Activated naive CD4-positive, alpha-beta T cell treated with anti-CD3 and anti-CD28 coated beads for 36 hours (primary cell): ENCODE data around the gene TP53BP2. TPM values are rescaled to one million over a fixed set of nuclear protein-coding genes. Genes with fewer than 3 reads are reported as not detected.
"Not testable (repeated sequence)": the region's sequence is repeated elsewhere in the genome, so short reads cannot be mapped to it uniquely, and the experiment has no call there.

Source experiments
- CTCF ChIA-PET: fragments of 350-600 bp; sonication (Branson Sonifier 250); formaldehyde crosslinking; loops from one replicate; lab custom pipeline; 2021; ENCODE audit warnings: antibody characterized with exemption; lab: Charles Lee
- DNase-seq: peaks from one replicate; pipeline ENCODE4 v3.0.0-alpha.2; 2020
- H3K27ac Mint-ChIP-seq: one replicate; pipeline ENCODE4 v1.8.0; 2021; ENCODE audit warnings: mild to moderate bottlenecking, mixed read lengths
- H3K27me3 Mint-ChIP-seq: one replicate; pipeline ENCODE4 v1.8.0; 2021; ENCODE audit warnings: low read depth, mixed read lengths
- H3K36me3 Mint-ChIP-seq: one replicate; pipeline ENCODE4 v1.8.0; 2021; ENCODE audit warnings: low read depth, mixed read lengths
- H3K4me1 Mint-ChIP-seq: one replicate; pipeline ENCODE4 v1.8.0; 2021; ENCODE audit warnings: low read depth, mixed read lengths
- H3K4me3 Mint-ChIP-seq: one replicate; pipeline ENCODE4 v1.8.0; 2021; ENCODE audit warnings: mild to moderate bottlenecking, moderate library complexity, mixed read lengths
- H3K9me3 Mint-ChIP-seq: one replicate; pipeline ENCODE4 v1.8.0; 2021; ENCODE audit warnings: mixed read lengths
- intact Hi-C: fragments of 100-400 bp; cut with micrococcal nuclease; formaldehyde crosslinking; loops from one replicate; pipeline ENCODE4 v1.15.1; 2023
- total RNA-seq, 2 experiments: library from RNA; stranded (reverse); gene quantifications; one replicate each; pipeline ENCODE4 v1.2.3, GENCODE V29; 2021

Gene TP53BP2
- total RNA-seq, 2 experiments from 2014 or later, result 40.8 to 44.2 TPM

DNA sequence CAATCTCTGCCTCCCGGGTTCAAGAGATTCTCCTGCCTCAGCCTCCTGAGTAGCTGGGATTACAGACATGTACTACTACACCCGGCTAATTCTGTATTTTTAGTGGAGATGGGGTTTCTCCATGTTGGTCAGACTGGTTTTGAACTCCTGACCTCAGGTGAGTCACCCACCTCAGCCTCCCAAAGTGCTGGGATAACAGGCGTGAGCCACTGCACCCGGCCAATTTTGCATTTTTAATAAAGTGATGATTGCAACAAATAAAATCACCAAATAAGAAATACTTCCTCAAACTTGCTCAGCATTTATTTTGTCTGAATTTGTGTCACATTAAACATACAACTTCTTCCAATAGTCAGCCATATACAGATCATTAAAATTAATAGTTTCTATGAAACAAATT lies 35.8 kb downstream of the TP53BP2 start:
- DNase-seq, H3K4me3 Mint-ChIP-seq, H3K27ac Mint-ChIP-seq, H3K9me3 Mint-ChIP-seq, H3K27me3 Mint-ChIP-seq: not testable (repeated sequence)
- CTCF ChIA-PET, result interaction anchor here (2.6 kb wide), 1 partner anchor 15 kb away, joined by 16 read pairs; no protein-coding TSS in a partner anchor
- Mint-ChIP-seq H3K36me3 (peaks cover 35% of the 10 kb centered on the region), H3K4me1 (peaks cover 21% of the 10 kb centered on the region)
- intact Hi-C loops, result loop anchor here (5.0 kb wide), 1 partner anchor 522 kb away; the partner anchor contains the start of gene NVL

DNA sequence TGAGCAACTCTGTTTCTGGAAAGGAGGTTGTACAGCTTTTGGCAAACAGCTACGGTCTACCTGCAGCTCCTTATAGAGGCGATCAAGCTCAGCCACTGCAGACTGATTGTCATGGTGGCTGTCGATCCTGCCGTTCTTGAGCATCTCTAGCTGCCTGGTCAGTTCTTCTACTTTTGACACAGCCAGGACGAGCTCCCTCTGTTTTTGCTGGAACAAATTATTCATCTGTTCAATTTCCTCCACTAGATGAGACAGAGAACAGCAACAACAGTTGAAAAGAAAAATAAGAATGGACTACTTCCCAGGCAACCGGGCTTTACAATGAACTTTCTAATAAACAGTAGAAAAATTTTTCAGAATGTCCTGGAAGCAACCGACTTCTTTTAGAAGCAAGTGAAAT lies 42.5 kb downstream of the TP53BP2 start:
- CTCF ChIA-PET, result interaction anchor here (0.6 to 1.4 kb wide), 5 partner anchors 8 to 262 kb away, joined by 3 to 4 read pairs (median 3); no protein-coding TSS in a partner anchor
- Mint-ChIP-seq H3K4me1 (no peaks in the 10 kb centered on the region), H3K36me3 (peaks cover 41% of the 10 kb centered on the region)

DNA sequence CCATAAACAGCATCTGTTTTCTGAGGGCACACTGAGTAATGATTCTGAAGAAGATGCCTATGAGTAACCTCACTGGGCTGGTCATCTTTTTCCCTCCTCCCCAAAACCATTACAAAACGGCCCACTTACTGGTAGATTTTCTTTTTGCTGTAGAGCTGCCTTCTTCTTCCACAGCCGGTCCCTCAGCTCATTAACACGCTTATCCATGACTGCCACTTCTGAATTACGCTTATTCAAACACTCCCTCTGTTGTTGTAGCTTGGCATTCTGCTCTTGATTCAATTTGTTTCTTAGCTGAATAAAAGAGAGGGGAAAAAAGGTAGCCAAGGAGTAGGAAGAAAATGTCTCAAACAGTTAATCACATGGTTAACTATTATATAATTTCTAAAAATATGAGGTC lies 43.1 kb downstream of the TP53BP2 start:
- CTCF ChIA-PET, result interaction anchor here (0.6 to 1.1 kb wide), 2 partner anchors 12 to 263 kb away, joined by 3 to 4 read pairs; no protein-coding TSS in a partner anchor
- no peaks in the 10 kb centered on the region for H3K9me3 Mint-ChIP-seq
- H3K36me3 Mint-ChIP-seq, result peaks cover 43% of the 10 kb centered on the region
- H3K4me3 Mint-ChIP-seq, result no peak overlapping the region
- DNase-seq, result no peak
- no peaks in the 10 kb centered on the region for H3K4me1 Mint-ChIP-seq
- H3K27me3 Mint-ChIP-seq, result no peaks in the 10 kb centered on the region
- intact Hi-C loops, result no loop called here
- H3K27ac Mint-ChIP-seq, result no peak overlapping the region

More for the DNA sequence above, 42.5 kb downstream of the TP53BP2 start:
- Mint-ChIP-seq H3K4me3 (no peak overlapping the region), H3K27me3 (no peaks in the 10 kb centered on the region), H3K9me3 (no peaks in the 10 kb centered on the region), H3K27ac (no peak overlapping the region)
- intact Hi-C loops, result no loop called here
- no peak for DNase-seq

DNA sequence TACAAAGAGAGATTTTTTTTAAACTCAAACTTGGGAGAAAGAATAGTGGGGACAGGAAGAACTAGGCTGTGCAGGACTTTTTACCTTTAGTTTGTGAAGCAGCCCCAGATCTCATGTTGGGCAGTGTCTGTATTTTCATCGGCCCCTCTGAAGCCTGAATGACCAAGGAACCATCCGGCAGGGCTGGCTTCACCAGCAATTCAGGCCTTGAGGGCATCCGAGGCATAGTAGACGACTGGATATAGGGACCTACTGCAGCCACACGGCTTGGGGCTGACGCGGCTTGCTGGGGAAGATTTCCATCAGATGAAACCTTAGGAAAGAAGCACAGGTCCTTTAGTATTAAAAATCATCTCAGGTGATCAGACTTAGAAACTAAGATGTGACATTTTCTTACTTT lies 43.7 kb downstream of the TP53BP2 start:
- H3K4me1 Mint-ChIP-seq, result no peaks in the 10 kb centered on the region
- H3K4me3 Mint-ChIP-seq, result no peak overlapping the region
- no peaks in the 10 kb centered on the region for H3K9me3 Mint-ChIP-seq
- intact Hi-C loops, result no loop called here
- CTCF ChIA-PET, result interaction anchor here (1.1 kb wide), 1 partner anchor 11 kb away, joined by 3 read pairs; no protein-coding TSS in a partner anchor
- no peak overlapping the region for H3K27ac Mint-ChIP-seq
- peaks cover 40% of the 10 kb centered on the region for H3K36me3 Mint-ChIP-seq
- no peak for DNase-seq
- H3K27me3 Mint-ChIP-seq, result no peaks in the 10 kb centered on the region

DNA sequence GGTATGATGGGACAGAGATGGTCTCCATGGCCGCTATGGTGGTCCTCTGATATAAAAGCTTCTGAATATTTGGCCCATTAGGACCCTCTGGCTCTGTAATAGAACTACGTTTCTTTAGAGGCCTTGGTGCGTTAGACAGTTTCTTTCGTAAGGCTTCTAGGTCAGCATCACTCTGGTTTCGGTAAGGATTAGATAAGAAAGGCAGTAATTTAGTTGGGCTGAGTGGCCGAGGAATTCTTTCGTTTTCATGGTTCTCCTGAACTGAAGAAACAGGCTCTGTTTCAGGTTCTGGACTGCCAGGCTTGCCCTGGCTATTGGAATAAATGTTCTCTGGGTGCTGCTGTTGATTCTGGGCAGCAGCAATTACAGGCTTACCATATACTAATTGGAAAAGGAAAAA lies 49.5 kb downstream of the TP53BP2 start:
- H3K36me3 Mint-ChIP-seq, result peaks cover 24% of the 10 kb centered on the region
- no peaks in the 10 kb centered on the region for H3K27me3 Mint-ChIP-seq
- DNase-seq, result no peak
- CTCF ChIA-PET, result no interaction called here
- H3K4me1 Mint-ChIP-seq, result no peaks in the 10 kb centered on the region
- H3K9me3 Mint-ChIP-seq, result no peaks in the 10 kb centered on the region
- H3K4me3 Mint-ChIP-seq, result no peak overlapping the region
- H3K27ac Mint-ChIP-seq, result no peak overlapping the region
- intact Hi-C loops, result no loop called here

DNA sequence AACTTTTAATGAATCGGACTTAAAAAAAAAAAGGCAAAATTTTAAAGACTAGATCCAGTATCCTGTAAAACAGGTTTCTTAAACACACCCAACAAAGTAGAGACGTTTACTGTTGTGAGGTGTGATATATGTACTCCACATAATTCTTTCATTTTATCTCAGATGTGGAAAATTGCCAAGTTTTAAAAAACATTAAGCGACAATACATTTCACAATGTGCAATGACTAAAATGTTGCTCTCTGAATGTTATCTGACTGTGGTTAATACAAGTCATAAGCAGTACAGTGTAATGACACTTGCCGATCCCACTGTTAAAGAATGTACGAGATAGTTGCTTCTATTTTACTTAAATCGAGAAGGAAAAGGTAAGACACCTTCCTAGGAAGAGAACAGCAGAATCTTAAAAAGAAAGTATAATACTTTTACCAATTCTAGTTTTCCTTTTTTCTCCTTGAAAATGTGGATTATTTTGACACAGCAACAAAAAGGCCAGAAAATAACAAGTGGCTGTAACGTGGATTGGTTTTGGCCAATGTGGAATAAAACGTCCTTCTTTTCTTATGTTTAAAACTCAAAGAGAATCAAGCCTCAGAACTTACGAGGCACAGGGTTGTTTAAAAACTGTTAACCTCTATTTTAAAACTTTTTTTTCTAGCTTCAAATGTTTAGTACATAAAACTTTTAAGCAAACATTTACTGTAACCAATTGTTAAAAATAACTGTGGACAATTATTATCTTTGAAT lies 51.4 kb downstream of the TP53BP2 start:
- Mint-ChIP-seq H3K36me3 (peaks cover 15% of the 10 kb centered on the region), H3K4me3 (no peak overlapping the region), H3K4me1 (no peaks in the 10 kb centered on the region), H3K9me3 (no peaks in the 10 kb centered on the region), H3K27me3 (no peaks in the 10 kb centered on the region), H3K27ac (no peak overlapping the region)
- CTCF ChIA-PET, result interaction anchor here (0.7 kb wide), 1 partner anchor 71 kb away, joined by 3 read pairs; no protein-coding TSS in a partner anchor
- intact Hi-C loops, result no loop called here
- no peak for DNase-seq

DNA sequence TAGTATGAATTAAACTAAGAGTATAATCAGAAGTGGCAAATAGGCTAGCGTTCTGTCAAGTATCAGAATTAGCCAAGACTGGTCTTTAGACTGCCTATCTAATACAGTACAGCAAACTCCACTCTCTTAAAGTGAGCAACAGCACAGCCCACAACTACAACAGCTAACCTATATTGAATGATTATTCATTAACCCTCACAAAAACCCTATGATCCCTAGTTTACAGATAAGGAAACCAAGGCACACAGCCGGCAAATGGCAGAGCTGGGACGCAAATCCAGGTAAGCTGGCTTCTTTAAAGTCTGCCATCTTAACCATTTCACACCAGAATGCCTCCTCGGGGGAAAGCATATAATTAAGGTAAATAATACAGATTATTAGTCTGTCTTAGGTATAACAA lies 52.0 kb downstream of the TP53BP2 start:
- Mint-ChIP-seq H3K4me3 (no peak overlapping the region), H3K27ac (no peak overlapping the region), H3K36me3 (peaks cover 15% of the 10 kb centered on the region), H3K4me1 (no peaks in the 10 kb centered on the region), H3K9me3 (no peaks in the 10 kb centered on the region), H3K27me3 (no peaks in the 10 kb centered on the region)
- CTCF ChIA-PET, result no interaction called here
- DNase-seq, result no peak
- intact Hi-C loops, result no loop called here

DNA sequence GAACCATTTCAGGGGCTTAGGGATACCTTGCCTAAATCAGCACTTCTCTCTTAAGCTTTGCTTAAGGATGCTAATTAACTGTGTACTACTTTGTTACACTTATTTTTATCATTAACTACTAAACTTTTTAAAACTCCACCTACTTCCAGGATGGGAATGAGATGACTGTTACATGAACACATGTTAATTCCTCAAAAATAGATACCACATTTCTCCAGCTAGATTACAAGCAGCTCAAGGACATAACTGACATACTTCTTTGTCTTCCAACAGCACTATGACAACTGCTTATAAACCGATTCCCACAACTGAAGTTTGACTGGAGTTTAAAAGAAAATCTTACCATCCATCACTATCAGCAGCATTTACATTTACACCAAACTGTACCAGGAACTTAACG lies 53.7 kb downstream of the TP53BP2 start:
- CTCF ChIA-PET, result no interaction called here
- Mint-ChIP-seq H3K9me3 (no peaks in the 10 kb centered on the region), H3K27me3 (no peaks in the 10 kb centered on the region), H3K27ac (no peak overlapping the region), H3K4me3 (no peak overlapping the region), H3K36me3 (peaks cover 19% of the 10 kb centered on the region), H3K4me1 (no peaks in the 10 kb centered on the region)
- DNase-seq, result no peak
- intact Hi-C loops, result no loop called here

DNA sequence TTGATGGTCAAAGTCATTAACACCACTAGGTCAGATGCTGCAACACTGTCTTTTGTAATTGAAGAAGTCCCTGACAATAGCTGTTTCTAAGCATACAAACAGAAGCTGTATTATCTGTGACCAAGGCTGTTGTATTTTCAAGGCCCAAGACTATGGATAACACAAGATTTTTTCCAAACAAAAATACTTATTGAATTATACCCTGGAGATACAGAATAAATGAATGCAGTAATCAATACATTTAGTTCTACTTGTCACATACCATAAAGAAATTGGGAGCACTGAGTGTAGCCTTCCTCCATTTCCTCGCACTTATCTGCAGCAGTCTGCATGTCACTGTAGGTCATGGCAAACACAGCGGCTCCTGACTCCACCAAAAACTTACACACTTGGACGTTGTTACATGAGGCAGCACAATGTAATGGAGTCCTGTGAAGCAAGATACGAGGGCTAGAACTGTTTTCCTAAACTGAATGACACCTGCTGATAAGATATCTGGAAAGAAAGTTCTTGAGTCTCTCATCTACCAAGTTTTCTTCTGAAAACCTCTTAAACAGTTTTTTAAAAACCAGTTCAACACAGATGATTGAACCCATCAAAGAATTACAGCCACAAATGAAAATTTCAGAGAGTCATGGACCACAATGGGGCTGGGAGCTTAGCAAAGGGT lies 56.9 kb downstream of the TP53BP2 start:
- no peak for DNase-seq
- no peak overlapping the region for H3K4me3 Mint-ChIP-seq
- peaks cover 16% of the 10 kb centered on the region for H3K36me3 Mint-ChIP-seq
- no peaks in the 10 kb centered on the region for H3K9me3 Mint-ChIP-seq
- intact Hi-C loops, result no loop called here
- H3K4me1 Mint-ChIP-seq, result no peaks in the 10 kb centered on the region
- H3K27ac Mint-ChIP-seq, result no peak overlapping the region
- CTCF ChIA-PET, result no interaction called here
- H3K27me3 Mint-ChIP-seq, result no peaks in the 10 kb centered on the region

DNA sequence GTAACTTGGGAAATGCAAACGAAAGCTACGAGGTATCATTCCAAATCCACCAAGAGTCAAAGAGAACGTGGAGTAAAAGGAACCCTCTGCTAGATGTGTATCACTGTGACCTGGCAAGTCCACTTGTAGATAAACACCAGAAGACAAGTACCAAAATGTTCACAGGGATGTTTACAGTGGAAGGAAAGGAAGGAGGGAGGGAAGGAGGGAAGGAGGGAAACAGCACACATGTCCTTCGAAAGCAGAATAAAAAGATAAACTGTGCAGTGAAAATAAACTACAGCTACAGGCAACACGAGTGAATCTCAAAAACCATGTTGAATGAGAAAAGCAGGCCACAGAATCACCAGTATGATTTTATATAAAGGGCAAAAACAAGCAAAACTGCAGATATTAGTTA lies 59.9 kb downstream of the TP53BP2 start:
- no peak overlapping the region for H3K4me3 Mint-ChIP-seq
- peaks cover 14% of the 10 kb centered on the region for H3K36me3 Mint-ChIP-seq
- intact Hi-C loops, result no loop called here
- no peaks in the 10 kb centered on the region for H3K9me3 Mint-ChIP-seq
- no peaks in the 10 kb centered on the region for H3K27me3 Mint-ChIP-seq
- CTCF ChIA-PET, result no interaction called here
- no peak overlapping the region for H3K27ac Mint-ChIP-seq
- H3K4me1 Mint-ChIP-seq, result no peaks in the 10 kb centered on the region
- no peak for DNase-seq

DNA sequence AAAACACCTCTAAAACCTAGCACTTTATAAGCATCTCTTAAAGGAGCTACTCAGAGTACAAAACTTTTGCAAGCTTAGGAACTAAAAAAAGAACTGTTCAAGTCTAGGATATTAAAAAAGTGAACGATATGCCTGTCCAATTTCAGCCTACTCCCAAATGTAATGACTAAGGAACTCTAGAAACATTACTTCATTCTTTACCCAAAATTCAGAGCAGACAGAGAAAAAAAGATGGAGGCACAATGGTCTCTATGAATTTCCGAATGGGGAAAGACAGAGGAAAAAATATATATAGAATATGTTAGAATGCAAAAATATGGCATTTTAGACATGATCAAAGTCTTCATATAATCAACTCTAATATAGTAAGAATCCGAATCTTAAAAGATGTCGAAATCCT lies 61.2 kb downstream of the TP53BP2 start:
- CTCF ChIA-PET, result interaction anchor here (1.4 kb wide), 1 partner anchor 35 kb away, joined by 6 read pairs; no protein-coding TSS in a partner anchor
- H3K4me3 Mint-ChIP-seq, result no peak overlapping the region
- H3K27ac Mint-ChIP-seq, result no peak overlapping the region
- no peaks in the 10 kb centered on the region for H3K4me1 Mint-ChIP-seq
- intact Hi-C loops, result no loop called here
- H3K27me3 Mint-ChIP-seq, result no peaks in the 10 kb centered on the region
- no peaks in the 10 kb centered on the region for H3K9me3 Mint-ChIP-seq
- no peak for DNase-seq
- H3K36me3 Mint-ChIP-seq, result peaks cover 14% of the 10 kb centered on the region

DNA sequence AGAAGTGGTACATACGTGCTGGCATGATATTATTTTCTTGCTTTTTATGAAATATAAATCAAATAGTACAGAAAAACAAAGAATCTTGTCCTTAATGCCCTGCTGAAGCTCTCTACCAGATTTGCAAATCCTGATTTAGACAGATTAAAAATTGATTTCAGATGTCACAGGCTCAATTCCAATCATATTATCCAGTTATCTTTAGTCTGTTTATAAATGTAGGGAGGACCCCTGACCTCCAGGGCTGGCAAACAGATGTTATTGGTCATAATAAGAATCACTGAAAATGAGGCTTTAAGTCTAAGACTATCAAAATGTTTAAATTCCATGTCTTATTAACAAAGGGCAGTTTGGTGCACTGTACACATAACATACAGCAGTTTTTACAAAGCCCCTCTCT lies 62.1 kb downstream of the TP53BP2 start:
- Mint-ChIP-seq H3K9me3 (no peaks in the 10 kb centered on the region), H3K36me3 (peaks cover 18% of the 10 kb centered on the region), H3K4me1 (no peaks in the 10 kb centered on the region), H3K27ac (no peak overlapping the region), H3K27me3 (no peaks in the 10 kb centered on the region), H3K4me3 (no peak overlapping the region)
- no peak for DNase-seq
- CTCF ChIA-PET, result interaction anchor here (1.4 kb wide), 1 partner anchor 34 kb away, joined by 6 read pairs; no protein-coding TSS in a partner anchor
- intact Hi-C loops, result no loop called here
